Esophagus squamous epithelium (tissue), 5 donors: ENCODE results near the gene ACHE. TPM values are rescaled to one million over a fixed set of nuclear protein-coding genes. Genes with fewer than 3 reads are reported as not detected.

ENCODE experiments used
- DNase-seq: peaks from one replicate; lab custom pipeline; 2025; lab: John Stamatoyannopoulos, UW
- H3K27ac ChIP-seq, 4 donors: fragments of 200-600 bp; sonication (generic); one replicate each; pipeline ENCODE4 v1.5.1; 2016 to 2019; ENCODE audit warnings: mild to moderate bottlenecking in 1 of 4
- H3K27me3 ChIP-seq, 4 donors: fragments of 200-600 bp; sonication (generic); 1 replicate in 3 of 4; 2 replicates in 1 of 4; pipeline versions ENCODE4 v1.5.1 to v1.6.0; 2017 to 2021; ENCODE audit warnings: antibody characterized with exemption in 1 of 4
- H3K36me3 ChIP-seq, 3 donors: fragments of 200-600 bp; sonication (generic); one replicate each; pipeline ENCODE4 v1.5.1; 2016 to 2019
- H3K4me1 ChIP-seq, 3 donors: fragments of 200-600 bp; sonication (generic); one replicate each; pipeline ENCODE4 v1.5.1; 2017 to 2019
- H3K4me3 ChIP-seq, 4 donors: fragments of 200-600 bp; sonication (generic); 1 replicate in 3 of 4; 2 replicates in 1 of 4; pipeline ENCODE4 v1.5.1; 2016 to 2019; ENCODE audit warnings: mild to moderate bottlenecking in 2 of 4, moderate library complexity in 1 of 4
- H3K9me3 ChIP-seq, 3 donors: fragments of 200-600 bp; sonication (generic); one replicate each; pipeline ENCODE4 v1.5.1; 2016 to 2019
- CTCF ChIP-seq, 6 experiments: fragments of 450-650 bp in 4 of 6; fragments of 200-600 bp in 2 of 6; sonication (generic) in 2 of 6; IDR thresholded peaks; one replicate each; pipeline ENCODE4 v1.5.1; 2016 to 2019; ENCODE audit warnings: antibody characterized with exemption in 6 of 6, mild to moderate bottlenecking in 4 of 6, moderate library complexity in 4 of 6
- POLR2A ChIP-seq, 4 donors: fragments of 450-650 bp; IDR thresholded peaks; one replicate each; pipeline ENCODE4 v1.6.1; 2017; ENCODE audit warnings: antibody characterized with exemption in 4 of 4, mild to moderate bottlenecking in 4 of 4, moderate library complexity in 3 of 4
- WGBS, 2 donors: methylation state at CpG; one replicate each; pipeline ENCODE4 v1.1.5; 2018; 5-methylcytosine and 5-hydroxymethylcytosine counted together
- intact Hi-C: fragments of 100-400 bp; cut with DNase I; formaldehyde crosslinking; loops from one replicate; pipeline ENCODE4 v1.15.0; 2022
- small RNA-seq, 4 donors: library from RNA; depleted of rRNA; stranded (forward); fragments of <200 nt; gene quantifications; one replicate each; pipeline ENCODE3, GENCODE V24; 2016
- total RNA-seq, 4 donors: library from RNA; depleted of rRNA; stranded (reverse); fragments of >200 nt; gene quantifications; one replicate each; pipeline ENCODE4 v1.1.0, GENCODE V29; 2016
- donor health status: DM: yes; HTN: yes; CAD: no.

ACHE gene
- total RNA-seq, 4 donors from 2014 or later: 0.22 to 1.5 (median 1.3) TPM

DNA sequence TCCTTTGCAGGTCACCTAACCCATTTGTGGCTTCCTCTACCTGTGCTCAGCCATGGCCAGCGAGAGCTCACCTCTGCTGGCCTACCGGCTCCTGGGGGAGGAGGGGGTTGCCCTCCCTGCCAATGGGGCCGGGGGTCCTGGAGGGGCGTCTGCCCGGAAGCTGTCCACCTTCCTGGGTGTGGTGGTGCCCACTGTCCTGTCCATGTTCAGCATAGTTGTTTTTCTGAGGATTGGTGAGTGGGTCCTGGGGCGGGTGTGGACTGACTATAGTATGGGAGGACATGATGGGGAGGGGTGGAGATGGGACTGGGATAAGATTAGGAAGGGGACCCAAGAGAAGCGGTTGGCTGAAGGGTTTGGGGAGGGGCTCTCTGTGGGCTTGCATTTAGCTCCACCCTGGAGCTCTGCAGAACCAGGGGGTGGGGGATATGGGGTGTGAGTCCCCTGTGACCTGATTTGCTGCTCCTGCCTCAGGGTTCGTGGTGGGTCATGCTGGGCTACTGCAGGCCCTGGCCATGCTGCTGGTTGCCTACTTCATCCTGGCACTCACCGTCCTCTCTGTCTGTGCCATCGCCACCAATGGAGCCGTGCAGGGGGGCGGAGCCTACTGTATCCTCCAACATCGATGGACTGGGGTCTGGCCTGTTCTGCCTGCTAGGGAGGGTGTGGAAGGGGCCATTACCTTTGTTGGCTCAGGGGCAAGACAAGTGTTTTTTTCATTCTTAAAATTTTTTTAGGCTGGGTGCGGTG, 41.4 kb downstream of the ACHE start:
- H3K9me3 ChIP-seq: no peaks in the 10 kb centered on the region
- no peaks in the 10 kb centered on the region for H3K27me3 ChIP-seq
- H3K36me3 ChIP-seq: peaks cover 0 to 39% (median 0%) of the 10 kb centered on the region in 3 donors
- 94 to 100% methylated on average over 2 of the region's 14 CpGs for WGBS, 2 donors
- H3K27ac ChIP-seq: no peak overlapping the region
- intact Hi-C loops: loop anchor here (5.0 kb wide), 1 partner anchor 57 kb away; no protein-coding TSS in a partner anchor
- no peak for TF ChIP-seq POLR2A (IDR thresholded peaks at IDR 0.05)
- no peak for TF ChIP-seq CTCF (IDR thresholded peaks at IDR 0.05)
- DNase-seq: no peak
- no peak overlapping the region for H3K4me3 ChIP-seq
- H3K4me1 ChIP-seq: peaks cover 17 to 34% (median 18%) of the 10 kb centered on the region in 3 donors

DNA sequence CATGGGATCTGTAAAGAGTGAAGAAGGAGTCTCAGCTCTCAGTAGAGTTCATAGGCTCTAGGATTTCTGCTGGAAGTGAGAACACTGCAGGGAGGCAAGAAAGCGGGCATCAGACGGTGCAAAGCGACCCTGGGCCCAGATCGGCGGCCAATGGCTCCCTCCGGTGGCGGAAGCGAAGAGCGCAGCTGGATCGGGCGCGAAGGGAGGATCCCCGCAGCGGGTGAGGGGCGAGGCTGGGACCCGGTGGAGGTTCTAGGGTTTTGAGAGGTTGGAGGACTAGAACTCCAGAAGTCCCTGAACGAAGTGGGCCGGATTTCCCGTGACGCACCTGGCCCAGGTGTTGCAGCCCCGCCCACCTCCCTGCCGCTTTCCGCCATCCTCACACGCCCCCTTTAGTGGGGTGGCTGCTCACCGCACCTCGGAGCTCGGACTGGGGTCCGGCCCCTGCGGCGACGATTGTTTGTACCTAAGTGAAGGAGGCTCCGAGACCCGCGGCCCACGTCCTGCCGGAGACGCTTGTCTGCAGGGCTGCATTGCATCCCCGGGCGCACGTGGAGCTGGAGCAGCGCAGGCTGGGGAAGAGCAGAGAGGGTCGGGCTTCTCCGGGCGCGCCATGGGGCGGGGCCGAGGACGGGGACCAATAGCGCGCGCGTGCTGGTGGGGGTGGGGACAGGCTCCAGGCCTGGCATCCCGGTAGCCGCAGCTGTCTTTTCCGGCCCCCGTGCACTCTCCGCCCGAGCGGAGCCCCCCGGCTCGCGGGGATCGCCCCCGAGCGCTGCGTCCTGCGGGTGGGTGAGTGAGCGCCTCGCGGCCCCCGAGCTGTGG, 43.4 kb downstream of the ACHE start, which contains the start of gene SLC12A9:
SLC12A9 (plus strand) TSS at position 666 of the 825 bp plus-strand sequence. CDS start 1,485 bp downstream, outside the sequence.
- DNase-seq: peak; percentile 52
- 0% methylated on average over 21 of the region's 71 CpGs; no CpG with 5 or more reads in 1 of the 2 donors for WGBS, 2 donors
- intact Hi-C loops: loop anchor here (5.0 kb wide), 1 partner anchor 55 kb away; no protein-coding TSS in a partner anchor
- TF ChIP-seq CTCF (IDR thresholded peaks at IDR 0.05) (peak; percentile 88 to 95 (median 92)), POLR2A (IDR thresholded peaks at IDR 0.05) (peak in 2 of 4 donors; percentile 31 to 60)
- Histone ChIP-seq H3K27me3 (no peaks in the 10 kb centered on the region), H3K36me3 (peaks cover 0 to 23% (median 0%) of the 10 kb centered on the region in 3 donors), H3K4me3 (peak within 1 kb of the TSS; percentile 62 to 91 (median 80)), H3K9me3 (no peaks in the 10 kb centered on the region), H3K27ac (peak within 1 kb of the TSS; percentile 70 to 87 (median 80)), H3K4me1 (peaks cover 17 to 34% (median 18%) of the 10 kb centered on the region in 3 donors)

DNA sequence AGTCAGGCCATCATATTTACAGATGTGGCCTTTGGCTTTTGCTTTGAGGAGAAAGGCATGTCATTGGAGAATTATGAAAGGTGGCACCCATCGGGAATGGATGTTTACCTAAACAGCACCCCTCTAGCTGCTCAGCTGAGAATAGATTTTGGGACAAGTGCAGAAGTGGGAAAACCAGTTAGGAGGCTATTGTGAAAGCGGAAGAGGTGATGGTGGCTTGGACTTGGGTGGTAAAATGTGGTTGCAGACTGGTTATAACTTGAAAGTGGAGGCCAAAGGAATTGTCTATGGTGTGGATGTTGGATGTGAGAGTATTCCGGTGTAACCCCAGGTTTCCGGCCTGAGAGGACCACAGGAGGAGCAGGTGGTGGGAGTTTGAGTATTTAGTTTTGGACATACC, 48.3 kb downstream of the ACHE start:
- no peaks in the 10 kb centered on the region for H3K36me3 ChIP-seq
- WGBS, 2 donors: 87 to 90% methylated on average over 4 of the region's 4 CpGs
- peaks cover 7 to 10% (median 7%) of the 10 kb centered on the region in 3 donors for H3K4me1 ChIP-seq
- DNase-seq: no peak
- no peaks in the 10 kb centered on the region for H3K27me3 ChIP-seq
- no peak overlapping the region for H3K4me3 ChIP-seq
- H3K9me3 ChIP-seq: no peaks in the 10 kb centered on the region
- no peak for TF ChIP-seq POLR2A (IDR thresholded peaks at IDR 0.05)
- TF ChIP-seq CTCF (IDR thresholded peaks at IDR 0.05): no peak
- H3K27ac ChIP-seq: no peak overlapping the region
- intact Hi-C loops: no loop called here

GRCh38 chr7:100840470-100841100, 55.1 kb downstream of the ACHE start:
- Histone ChIP-seq H3K4me3 (no peak overlapping the region), H3K9me3 (no peaks in the 10 kb centered on the region), H3K4me1 (peaks cover 8 to 21% (median 11%) of the 10 kb centered on the region in 3 donors), H3K36me3 (no peaks in the 10 kb centered on the region), H3K27ac (no peak overlapping the region), H3K27me3 (no peaks in the 10 kb centered on the region)
- no peak for TF ChIP-seq POLR2A (IDR thresholded peaks at IDR 0.05)
- no peak for TF ChIP-seq CTCF (IDR thresholded peaks at IDR 0.05)
- DNase-seq: no peak
- intact Hi-C loops: no loop called here
- WGBS, 2 donors: 72 to 86% methylated on average over 8 of the region's 8 CpGs

Small RNA genes lying within 50 kb of the gene (small RNA-seq; reads per million reads assigned to genes)
- gene RN7SL549P: 0 reads per million in 4 donors
- gene RPS29P15: 0 reads per million in 4 donors

Other genes with a start within 250 kb of the ACHE start
- not detected for gene ACTL6B, start 239.4 kb downstream of the ACHE start, total RNA-seq
- gene GNB2, start 222.1 kb downstream of the ACHE start, total RNA-seq: 100 to 1,000 TPM; 186 to 306 (median 226) TPM
- 10 to 100 TPM in 3 of 4 donors, 1 to 10 TPM in 1; 8.0 to 24.2 (median 13.8) TPM for gene GIGYF1, start 201.6 kb downstream of the ACHE start, total RNA-seq
- gene POP7, start 189.8 kb downstream of the ACHE start, total RNA-seq: 10 to 100 TPM; 28.0 to 36.7 (median 30.0) TPM
- not detected for gene EPO, start 175.4 kb downstream of the ACHE start, total RNA-seq
- gene ZAN, start 162.3 kb downstream of the ACHE start, total RNA-seq: under 1 TPM in 1 of 4 donors, not detected in 3; 0.04 TPM
- 10 to 100 TPM; 29.1 to 55.0 (median 36.5) TPM for gene EPHB4, start 68.4 kb downstream of the ACHE start, total RNA-seq
- 10 to 100 TPM in 3 of 4 donors, 1 to 10 TPM in 1; 9.9 to 19.6 (median 17.3) TPM for gene SLC12A9, start 43.2 kb downstream of the ACHE start, total RNA-seq
- gene TRIP6, start 28.5 kb downstream of the ACHE start, total RNA-seq: 100 to 1,000 TPM in 2 of 4 donors, 10 to 100 TPM in 2; 81.4 to 109 (median 93.7) TPM
- 10 to 100 TPM; 53.8 to 91.0 (median 68.4) TPM for gene SRRT, start 20.8 kb downstream of the ACHE start, total RNA-seq
- gene UFSP1, start 6.2 kb downstream of the ACHE start, total RNA-seq: 1 to 10 TPM; 1.3 to 8.4 (median 5.5) TPM
- under 1 TPM in 1 of 4 donors, not detected in 3; under 0.01 TPM for gene MUC3A, start 53.6 kb upstream of the ACHE start, total RNA-seq
- gene MUC12, start 73.7 kb upstream of the ACHE start, total RNA-seq: under 1 TPM in 1 of 4 donors, not detected in 3; 0.11 TPM
- gene MUC17, start 124.2 kb upstream of the ACHE start, total RNA-seq: not detected
- 10 to 100 TPM; 12.1 to 19.6 (median 13.6) TPM for gene TRIM56, start 189.6 kb upstream of the ACHE start, total RNA-seq
- 1 to 10 TPM; 1.1 to 4.8 (median 3.1) TPM for gene SERPINE1, start 231.2 kb upstream of the ACHE start, total RNA-seq